Neural cell (in vitro differentiated cells): ENCODE measurements around the gene LMO3. TPM values are rescaled to one million over a fixed set of nuclear protein-coding genes. Genes with fewer than 3 reads are reported as not detected.

Experiments
- H2AFZ ChIP-seq: fragments of 200-600, 300-800 bp; sonication (generic), shearing (Covaris generic); 2 replicates; pipeline ENCODE4 v1.6.0; 2014; ENCODE audit warnings: low read depth, mild to moderate bottlenecking, antibody characterized with exemption, low read length, moderate library complexity
- H3F3A ChIP-seq: fragments of 200-600 bp; shearing (Covaris generic); 2 replicates; pipeline ENCODE4 v1.6.1; 2016; ENCODE audit warnings: mild to moderate bottlenecking, moderate library complexity, mixed read lengths, antibody characterized with exemption, low read length; ENCODE audit not compliant: insufficient read depth, poor library complexity, severe bottlenecking
- H3K27ac ChIP-seq: fragments of 200-600, 300-800 bp; sonication (generic), shearing (Covaris generic); 2 replicates; pipeline ENCODE4 v1.5.1; 2014; ENCODE audit warnings: mild to moderate bottlenecking, low read length, moderate library complexity
- H3K27me3 ChIP-seq: fragments of 300-800, 200-600 bp; sonication (generic), shearing (Covaris generic); 2 replicates; pipeline ENCODE4 v1.6.0; 2014; ENCODE audit warnings: mild to moderate bottlenecking, low read depth, low read length, moderate library complexity; ENCODE audit not compliant: insufficient read depth
- H3K36me3 ChIP-seq: fragments of 300-800, 200-600 bp; sonication (generic), shearing (Covaris generic); 2 replicates; pipeline ENCODE4 v1.5.1; 2014; ENCODE audit warnings: mild to moderate bottlenecking, antibody characterized with exemption, low read length, moderate library complexity; ENCODE audit not compliant: insufficient read depth
- H3K4me2 ChIP-seq: fragments of 300-800, 200-600 bp; sonication (generic), shearing (Covaris generic); 2 replicates; pipeline ENCODE4 v1.6.0; 2014; ENCODE audit warnings: mild to moderate bottlenecking, low read length
- H3K4me3 ChIP-seq: fragments of 300-800, 200-600 bp; sonication (generic), shearing (Covaris generic); 2 replicates; pipeline ENCODE4 v1.5.1; 2014; ENCODE audit warnings: mild to moderate bottlenecking, low read length, moderate library complexity
- H3K79me2 ChIP-seq: fragments of 200-600 bp; shearing (Covaris generic); replicated peaks from 2 replicates; pipeline ENCODE4 v1.6.0; 2014; ENCODE audit warnings: mild to moderate bottlenecking, low read length, moderate library complexity; ENCODE audit not compliant: insufficient read depth
- H3K9ac ChIP-seq: fragments of 300-800, 200-600 bp; sonication (generic), shearing (Covaris generic); 2 replicates; pipeline ENCODE4 v1.6.1; 2016; ENCODE audit warnings: mild to moderate bottlenecking, low read length, mixed read lengths
- H3K9me2 ChIP-seq: fragments of 200-600 bp; shearing (Covaris generic); 2 replicates; pipeline ENCODE4 v1.6.1; 2016; ENCODE audit warnings: mild to moderate bottlenecking, low read length, mixed read lengths; ENCODE audit not compliant: insufficient read depth
- H3K9me3 ChIP-seq: fragments of 200-600, 300-800 bp; sonication (generic), shearing (Covaris generic); 2 replicates; pipeline ENCODE4 v1.6.1; 2016; ENCODE audit warnings: mild to moderate bottlenecking, mixed run types, low read length, moderate library complexity, mixed read lengths
- H4K20me1 ChIP-seq: fragments of 200-600 bp; shearing (Covaris generic); 2 replicates; pipeline ENCODE4 v1.6.1; 2016; ENCODE audit warnings: mild to moderate bottlenecking, mixed run types; ENCODE audit not compliant: insufficient read depth
- CTCF ChIP-seq: fragments of 450-650 bp; IDR thresholded peaks from 2 replicates; pipeline ENCODE4 v1.5.1; 2014; ENCODE audit warnings: antibody characterized with exemption, mild to moderate bottlenecking, moderate library complexity; ENCODE audit not compliant: poor library complexity, severe bottlenecking
- EP300 ChIP-seq: fragments of 450-650 bp; conservative IDR thresholded peaks from 2 replicates; pipeline ENCODE4 v1.6.1; 2014; ENCODE audit warnings: antibody characterized with exemption, mild to moderate bottlenecking, moderate library complexity; ENCODE audit not compliant: poor library complexity, severe bottlenecking
- EZH2 ChIP-seq: fragments of 200-600, 300-800 bp; shearing (Covaris generic), sonication (generic); IDR thresholded peaks from 2 replicates; pipeline ENCODE4 v1.6.1; 2014; ENCODE audit warnings: antibody characterized with exemption, low read length, borderline replicate concordance, mild to moderate bottlenecking; ENCODE audit not compliant: insufficient read depth, poor library complexity, severe bottlenecking
- MXI1 ChIP-seq: fragments of 450-650 bp; conservative IDR thresholded peaks from 2 replicates; pipeline ENCODE4 v1.6.1; 2014; ENCODE audit warnings: antibody characterized with exemption, mild to moderate bottlenecking; ENCODE audit not compliant: poor library complexity, severe bottlenecking
- POLR2AphosphoS5 ChIP-seq: IDR thresholded peaks from 2 replicates; pipeline ENCODE4 v1.6.1; 2012
- RAD21 ChIP-seq: fragments of 450-650 bp; conservative IDR thresholded peaks from 2 replicates; pipeline ENCODE4 v1.6.1; 2014; ENCODE audit warnings: antibody characterized with exemption, mild to moderate bottlenecking, moderate library complexity
- REST ChIP-seq: IDR thresholded peaks from 2 replicates; pipeline ENCODE4 v1.6.1; 2012; ENCODE audit warnings: borderline replicate concordance
- SMC3 ChIP-seq: fragments of 450-650 bp; conservative IDR thresholded peaks from 2 replicates; pipeline ENCODE4 v1.6.1; 2014; ENCODE audit warnings: antibody characterized with exemption, mild to moderate bottlenecking, moderate library complexity; ENCODE audit not compliant: poor library complexity
- TAF1 ChIP-seq: IDR thresholded peaks from 2 replicates; pipeline ENCODE4 v1.6.1; 2012; ENCODE audit warnings: low read depth
- polyA plus RNA-seq: library from polyadenylated mRNA; depleted of rRNA; stranded (reverse); fragments of >200 nt; gene quantifications from 2 replicates; pipeline ENCODE4 v1.2.3, GENCODE V29; 2014

The LMO3 gene
- polyA plus RNA-seq, 1 donor from 2014 or later = 42.8 TPM

GRCh38 chr12:16613199-16613598, 7.2 kb upstream of the LMO3 start:
- no peaks in the 10 kb centered on the region for H3K27me3 ChIP-seq
- no peaks in the 10 kb centered on the region for H3K9me3 ChIP-seq
- H3F3A ChIP-seq = no peaks in the 10 kb centered on the region
- no peaks in the 10 kb centered on the region for H3K79me2 ChIP-seq
- H3K36me3 ChIP-seq = no peaks in the 10 kb centered on the region
- H3K9ac ChIP-seq = no peak overlapping the region
- H3K4me2 ChIP-seq = no peak overlapping the region
- H3K4me3 ChIP-seq = no peak overlapping the region
- H2AFZ ChIP-seq = no peak overlapping the region
- H3K9me2 ChIP-seq = no peaks in the 10 kb centered on the region
- H3K27ac ChIP-seq = no peak overlapping the region
- no peaks in the 10 kb centered on the region for H4K20me1 ChIP-seq
- no peak for TF ChIP-seq MXI1

- Histone ChIP-seq H3K4me2 (no peak overlapping the region), H3K4me3 (no peak overlapping the region)
Observed at GRCh38 chr12:16612647-16613046, 6.7 kb upstream of the LMO3 start.

More at GRCh38 chr12:16612647-16613046, 6.7 kb upstream of the LMO3 start:
- H3K9me3 ChIP-seq = no peaks in the 10 kb centered on the region
- H3F3A ChIP-seq = no peaks in the 10 kb centered on the region
- no peaks in the 10 kb centered on the region for H3K79me2 ChIP-seq
- no peak overlapping the region for H3K9ac ChIP-seq
- H3K27ac ChIP-seq = no peak overlapping the region
- no peaks in the 10 kb centered on the region for H3K27me3 ChIP-seq
- H3K9me2 ChIP-seq = no peaks in the 10 kb centered on the region
- H4K20me1 ChIP-seq = no peaks in the 10 kb centered on the region
- TF ChIP-seq MXI1 (no peak), EP300 (no peak), TAF1 (no peak), EZH2 (no peak), POLR2AphosphoS5 (no peak), CTCF (no peak), RAD21 (no peak), SMC3 (no peak), REST (no peak)
- H3K36me3 ChIP-seq = no peaks in the 10 kb centered on the region
- H2AFZ ChIP-seq = no peak overlapping the region
